GM23338 (cell line): ENCODE measurements around the gene PRAC2.

Source experiments
- EZH2 ChIP-seq: fragments of 200-600 bp; sonication (generic); IDR thresholded peaks from one replicate; pipeline ENCODE4 v1.8.0; 2017; ENCODE audit warnings: antibody characterized with exemption, mild to moderate bottlenecking, low read depth; ENCODE audit not compliant: unreplicated experiment
- EZH2phosphoT487 ChIP-seq: fragments of 200-600 bp; sonication (generic); IDR thresholded peaks from one replicate; pipeline ENCODE4 v1.8.1; 2018; ENCODE audit warnings: antibody characterized with exemption; ENCODE audit not compliant: unreplicated experiment
- POLR2AphosphoS5 ChIP-seq: IDR thresholded peaks from 2 replicates; pipeline ENCODE4 v1.6.1; 2016; ENCODE audit warnings: antibody characterized with exemption, low read depth
- TF ChIP-seq, protein P1 (sequence below), 2 experiments: fragments of 200-600 bp in 1 of 2; sonication (generic) in 1 of 2; conservative IDR thresholded peaks; 2 replicates each; pipeline versions ENCODE4 v1.5.1 to v1.6.1; 2016 to 2017; ENCODE audit warnings: antibody characterized with exemption in 2 of 2, low read depth in 2 of 2, mild to moderate bottlenecking in 2 of 2, moderate library complexity in 1 of 2
- TF ChIP-seq, protein P2 (sequence below): IDR thresholded peaks from 2 replicates; pipeline ENCODE4 v1.6.1; 2016; ENCODE audit warnings: antibody characterized with exemption

DNA sequence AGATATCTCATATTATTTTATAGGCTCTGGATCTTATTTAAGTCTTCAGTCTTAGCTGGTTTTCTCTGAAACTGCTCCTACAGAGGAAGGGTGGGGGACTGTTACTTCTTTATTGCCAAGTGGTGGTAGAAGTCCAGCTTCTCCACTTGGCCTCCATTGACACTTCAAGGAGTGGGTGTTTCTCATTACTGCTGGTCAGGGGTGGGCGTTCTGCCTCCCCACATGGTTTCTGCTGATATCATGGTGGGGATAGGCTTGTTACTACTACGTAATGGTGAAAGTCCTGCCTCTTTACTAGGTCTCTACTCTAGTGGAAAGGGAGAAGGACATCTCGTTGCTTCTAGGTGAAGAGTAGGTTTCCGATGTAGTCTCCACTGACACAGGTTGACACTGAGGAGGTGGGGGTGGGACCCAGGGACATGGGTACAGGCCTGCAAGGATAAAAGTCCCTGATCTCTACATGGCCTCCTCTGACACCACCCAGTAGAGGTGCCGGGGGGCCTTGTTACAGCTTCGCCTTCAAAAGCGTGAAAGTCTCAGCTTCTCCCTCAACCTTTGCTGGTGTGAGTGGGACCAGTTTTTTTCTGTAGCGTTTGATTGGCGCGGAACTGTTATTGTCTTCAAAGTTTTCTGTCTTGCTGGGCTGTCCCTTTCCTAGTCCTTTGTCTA, 21.0 kb upstream of the PRAC2 start:
- TF ChIP-seq, protein P1, sequence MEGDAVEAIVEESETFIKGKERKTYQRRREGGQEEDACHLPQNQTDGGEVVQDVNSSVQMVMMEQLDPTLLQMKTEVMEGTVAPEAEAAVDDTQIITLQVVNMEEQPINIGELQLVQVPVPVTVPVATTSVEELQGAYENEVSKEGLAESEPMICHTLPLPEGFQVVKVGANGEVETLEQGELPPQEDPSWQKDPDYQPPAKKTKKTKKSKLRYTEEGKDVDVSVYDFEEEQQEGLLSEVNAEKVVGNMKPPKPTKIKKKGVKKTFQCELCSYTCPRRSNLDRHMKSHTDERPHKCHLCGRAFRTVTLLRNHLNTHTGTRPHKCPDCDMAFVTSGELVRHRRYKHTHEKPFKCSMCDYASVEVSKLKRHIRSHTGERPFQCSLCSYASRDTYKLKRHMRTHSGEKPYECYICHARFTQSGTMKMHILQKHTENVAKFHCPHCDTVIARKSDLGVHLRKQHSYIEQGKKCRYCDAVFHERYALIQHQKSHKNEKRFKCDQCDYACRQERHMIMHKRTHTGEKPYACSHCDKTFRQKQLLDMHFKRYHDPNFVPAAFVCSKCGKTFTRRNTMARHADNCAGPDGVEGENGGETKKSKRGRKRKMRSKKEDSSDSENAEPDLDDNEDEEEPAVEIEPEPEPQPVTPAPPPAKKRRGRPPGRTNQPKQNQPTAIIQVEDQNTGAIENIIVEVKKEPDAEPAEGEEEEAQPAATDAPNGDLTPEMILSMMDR (conservative IDR thresholded peaks at IDR 0.05; ENCODE audit: low read depth in 2 of 2): no peak
- TF ChIP-seq EZH2phosphoT487 (no peak), POLR2AphosphoS5 (no peak), EZH2 (no peak)
- TF ChIP-seq, protein P2, sequence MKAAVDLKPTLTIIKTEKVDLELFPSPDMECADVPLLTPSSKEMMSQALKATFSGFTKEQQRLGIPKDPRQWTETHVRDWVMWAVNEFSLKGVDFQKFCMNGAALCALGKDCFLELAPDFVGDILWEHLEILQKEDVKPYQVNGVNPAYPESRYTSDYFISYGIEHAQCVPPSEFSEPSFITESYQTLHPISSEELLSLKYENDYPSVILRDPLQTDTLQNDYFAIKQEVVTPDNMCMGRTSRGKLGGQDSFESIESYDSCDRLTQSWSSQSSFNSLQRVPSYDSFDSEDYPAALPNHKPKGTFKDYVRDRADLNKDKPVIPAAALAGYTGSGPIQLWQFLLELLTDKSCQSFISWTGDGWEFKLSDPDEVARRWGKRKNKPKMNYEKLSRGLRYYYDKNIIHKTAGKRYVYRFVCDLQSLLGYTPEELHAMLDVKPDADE: no peak
